GM11168 (cell line): ENCODE measurements around the gene ANKRD33B.

Source experiments
- in situ Hi-C: fragments of 300-500 bp; cut with MboI; formaldehyde crosslinking; loops from one replicate; pipeline ENCODE4 v1.12.0; 2022; ENCODE audit warnings: low sequenced_read_pairs; ENCODE audit not compliant: unreplicated experiment

Gene ANKRD33B

DNA sequence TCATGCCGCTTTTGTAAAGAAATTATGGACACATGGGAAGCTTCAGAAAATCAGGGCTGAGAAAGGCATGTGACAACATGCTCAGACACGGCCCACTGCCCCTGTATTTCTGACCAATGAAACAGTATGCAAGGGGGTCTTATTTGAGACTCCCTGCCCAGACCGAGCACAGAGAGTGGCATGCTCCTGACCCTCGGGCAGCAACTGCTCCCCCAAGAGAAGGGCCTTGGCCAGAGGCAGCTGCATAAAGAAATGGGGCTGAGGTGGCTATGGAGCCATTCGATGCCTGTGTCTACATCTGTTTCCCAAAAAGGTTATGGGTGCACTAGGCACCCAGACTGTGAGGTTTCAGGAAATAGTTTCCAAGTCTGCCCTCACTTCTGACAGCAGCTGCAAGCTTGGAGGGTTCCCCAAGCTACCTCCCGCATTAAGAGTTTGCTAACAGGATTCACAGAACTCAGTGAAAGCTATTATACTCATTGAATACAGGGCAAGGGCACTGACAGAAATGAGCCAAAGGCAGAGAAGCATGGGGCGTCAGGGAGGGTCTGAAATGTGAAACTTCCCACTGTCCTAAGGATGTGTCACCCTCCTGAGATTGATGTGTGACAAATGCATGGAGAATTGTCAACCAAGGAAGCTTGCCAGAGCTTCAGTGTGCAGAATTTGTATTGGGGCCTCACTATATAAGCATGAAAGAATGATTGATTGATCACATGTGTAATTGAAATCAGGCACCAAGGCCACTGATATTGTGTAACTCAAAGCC is 102.8 kb downstream of the ANKRD33B start:
- in situ Hi-C loops = no loop called here

DNA sequence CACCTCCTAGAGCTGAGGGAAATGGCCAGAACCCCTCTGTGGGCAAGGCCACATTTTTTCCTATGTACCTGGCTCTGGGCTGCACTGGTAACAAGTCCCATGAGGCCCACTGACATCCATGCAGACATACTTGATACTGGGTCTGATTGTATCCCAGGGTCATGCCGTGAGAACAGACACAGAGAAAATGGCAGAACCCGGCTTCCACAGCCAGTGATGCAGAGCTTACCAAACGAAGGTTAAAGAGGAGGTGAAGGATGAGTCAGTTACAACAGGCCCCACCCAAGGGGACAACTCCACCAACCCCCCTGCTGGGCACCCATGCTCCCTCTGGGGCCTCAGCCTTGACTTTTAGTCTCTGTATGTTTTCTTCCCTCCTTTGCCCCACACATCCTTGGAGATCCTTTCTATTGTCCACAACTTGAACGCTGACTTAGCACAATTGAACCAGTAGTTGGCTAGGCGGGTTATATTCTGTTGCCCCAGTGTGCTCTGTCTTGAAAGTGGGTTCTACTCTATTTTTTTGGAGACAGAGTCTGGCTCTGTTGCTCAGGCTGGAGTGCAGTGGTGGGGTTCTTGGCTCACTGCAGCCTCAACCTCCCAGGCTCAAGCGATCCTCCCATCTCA is 103.7 kb downstream of the ANKRD33B start:
- in situ Hi-C loops = no loop called here

DNA sequence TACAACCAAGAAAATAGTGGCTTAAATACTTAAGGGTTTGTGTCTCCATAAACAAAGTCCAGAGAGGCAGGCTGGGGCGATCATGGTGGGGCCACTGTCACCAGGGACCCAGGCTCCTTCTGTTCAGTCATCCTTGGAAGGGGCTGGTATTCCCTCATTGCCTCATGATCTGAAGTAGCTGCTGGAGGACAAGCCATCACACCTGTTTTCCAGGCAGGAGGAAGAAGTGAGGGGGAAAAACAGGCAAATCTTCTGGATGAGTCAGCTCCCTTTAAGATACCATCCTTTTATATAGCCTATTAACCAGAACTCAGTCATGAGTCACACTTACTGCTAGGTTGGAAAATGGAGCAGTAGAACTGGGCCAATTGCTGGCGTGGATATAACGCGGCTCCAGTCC is 104.8 kb downstream of the ANKRD33B start:
- in situ Hi-C loops = no loop called here

DNA sequence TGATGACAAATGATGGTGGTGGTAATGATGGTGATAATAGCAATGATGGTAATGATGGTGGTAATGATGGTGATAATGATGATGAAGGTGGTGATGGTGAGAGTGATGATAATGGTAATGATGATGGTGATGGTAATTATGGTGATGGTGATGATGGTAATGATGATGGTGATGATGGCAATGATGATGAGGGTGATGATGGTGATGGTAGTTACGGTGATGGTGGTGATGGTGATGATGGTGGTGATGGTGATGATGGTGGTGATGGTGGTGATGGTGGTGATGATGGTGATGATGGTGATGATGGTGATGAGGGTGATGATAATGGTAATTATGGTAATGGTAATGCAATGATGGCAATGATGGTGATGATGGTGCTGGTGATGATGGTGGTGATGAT is 106.1 kb downstream of the ANKRD33B start:
- in situ Hi-C loops = no loop called here

DNA sequence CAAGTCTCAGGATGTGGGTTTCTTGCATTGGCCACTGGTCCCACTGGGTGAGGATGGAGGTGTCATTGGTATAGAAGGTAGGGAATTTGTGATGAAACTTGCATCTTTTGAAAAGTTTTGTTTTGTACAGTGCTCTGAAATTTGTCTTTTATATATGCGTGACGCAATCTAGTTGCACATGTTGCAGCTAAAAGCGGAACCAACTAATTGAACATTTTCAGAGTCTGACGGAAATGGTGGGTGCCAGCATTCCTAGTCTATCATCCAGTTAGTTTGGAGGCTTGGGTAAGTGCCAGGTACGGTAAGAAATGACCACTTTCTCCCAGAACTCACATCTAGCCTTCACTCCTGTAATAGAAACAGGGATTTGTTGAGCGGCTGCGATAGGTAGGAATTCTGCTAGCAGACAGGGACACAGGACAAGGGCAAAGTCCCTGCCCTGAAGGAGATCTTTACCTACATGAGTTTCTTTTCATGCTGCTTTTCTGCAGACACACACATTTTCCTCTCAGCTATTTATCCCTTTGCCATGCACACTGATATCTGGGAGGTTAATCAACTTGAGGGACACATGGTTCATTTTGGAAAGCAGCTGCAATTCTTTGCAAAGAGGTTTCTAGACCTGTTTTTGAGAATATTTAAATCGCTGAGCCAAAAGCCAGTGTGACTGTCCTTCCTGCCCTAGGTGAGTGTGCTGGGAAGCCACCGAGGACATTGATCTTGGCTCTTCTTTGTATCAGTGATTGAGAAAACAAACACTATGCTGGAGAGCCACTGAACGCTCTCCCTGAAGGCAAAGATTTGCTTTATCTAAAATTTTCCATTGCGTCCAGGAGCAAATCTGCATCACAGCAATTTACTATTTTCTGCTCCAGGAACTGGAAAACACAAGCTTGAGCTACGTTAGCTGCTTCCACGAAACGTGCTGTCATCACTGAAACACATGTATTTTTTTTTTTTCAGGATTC is 107.5 kb downstream of the ANKRD33B start:
- in situ Hi-C loops = no loop called here

DNA sequence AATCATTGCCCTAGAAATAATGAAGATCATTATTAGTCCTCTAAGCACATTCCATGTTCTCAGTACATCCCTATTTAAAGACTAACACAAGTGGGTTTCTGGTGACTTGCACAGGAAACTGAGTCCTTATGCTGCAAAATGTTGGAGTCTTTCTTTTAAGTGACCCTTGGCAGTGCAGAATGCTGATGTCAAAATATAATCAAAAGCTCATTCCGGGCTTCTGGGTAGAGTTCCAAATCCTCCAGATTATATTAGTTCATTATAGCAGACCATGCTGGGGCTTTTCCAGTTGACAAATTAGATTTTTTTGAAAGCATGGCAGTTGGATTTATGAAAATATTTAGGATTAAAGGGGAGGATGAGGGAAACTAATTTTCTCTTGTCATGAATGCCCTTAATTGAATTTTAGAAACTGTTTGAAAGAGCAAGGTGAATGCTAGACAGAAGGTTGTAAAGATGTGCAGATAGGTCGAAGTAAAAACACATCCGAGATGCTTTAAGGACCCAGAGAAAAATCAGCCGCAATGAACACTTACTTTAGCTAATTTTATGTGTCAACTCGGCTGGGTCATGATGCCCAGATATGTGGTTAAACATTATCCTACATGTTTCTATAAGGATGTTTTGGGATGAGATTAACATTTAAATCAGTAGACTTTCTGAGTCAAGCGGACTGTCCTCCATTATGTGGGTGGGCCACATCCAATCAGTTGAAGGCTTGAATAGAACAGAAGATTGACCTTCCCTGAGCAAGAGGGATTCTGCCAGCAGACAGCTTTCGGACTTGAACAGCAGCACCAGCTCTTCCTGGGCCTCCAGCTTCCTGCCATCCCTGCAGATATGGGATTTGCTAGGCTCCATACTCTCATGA is 108.5 kb downstream of the ANKRD33B start:
- in situ Hi-C loops = no loop called here

DNA sequence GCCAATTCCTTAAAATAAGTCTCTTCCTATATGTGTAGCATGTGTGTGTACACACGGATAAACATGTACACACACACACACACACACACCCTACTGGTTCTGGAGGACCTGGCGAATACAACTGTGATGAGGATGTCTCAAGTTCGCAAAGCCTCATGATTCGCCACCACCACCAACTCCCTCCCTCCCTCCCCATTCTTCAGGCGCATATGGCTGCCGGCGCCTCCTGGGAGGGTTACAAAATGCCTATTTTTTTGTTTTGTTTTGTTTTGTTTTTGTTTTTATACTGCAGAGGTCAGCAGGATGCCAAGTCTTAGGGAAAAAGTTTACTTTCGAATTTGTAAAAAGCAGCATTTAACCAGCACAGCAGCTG is 109.1 kb downstream of the ANKRD33B start:
- in situ Hi-C loops = no loop called here

DNA sequence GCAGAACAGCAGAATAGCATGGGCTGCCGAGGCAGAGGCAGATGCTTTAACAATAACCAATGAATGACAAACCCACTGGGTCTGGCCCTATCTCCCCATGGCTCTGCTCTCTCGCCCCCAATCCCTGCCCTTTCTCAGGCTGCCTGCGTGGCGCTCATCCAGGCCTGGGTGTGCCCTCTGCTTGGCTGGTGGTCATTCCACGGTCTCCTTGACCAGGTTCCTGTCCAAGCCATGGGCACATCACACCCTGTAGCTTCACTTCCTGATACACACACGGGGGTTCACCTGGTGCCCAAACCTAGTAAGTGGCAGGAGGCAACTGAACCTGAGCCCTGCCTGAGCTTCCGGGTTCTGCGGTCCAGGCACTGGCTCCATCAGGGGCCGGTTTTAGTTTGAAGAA is 109.5 kb downstream of the ANKRD33B start:
- in situ Hi-C loops = no loop called here

DNA sequence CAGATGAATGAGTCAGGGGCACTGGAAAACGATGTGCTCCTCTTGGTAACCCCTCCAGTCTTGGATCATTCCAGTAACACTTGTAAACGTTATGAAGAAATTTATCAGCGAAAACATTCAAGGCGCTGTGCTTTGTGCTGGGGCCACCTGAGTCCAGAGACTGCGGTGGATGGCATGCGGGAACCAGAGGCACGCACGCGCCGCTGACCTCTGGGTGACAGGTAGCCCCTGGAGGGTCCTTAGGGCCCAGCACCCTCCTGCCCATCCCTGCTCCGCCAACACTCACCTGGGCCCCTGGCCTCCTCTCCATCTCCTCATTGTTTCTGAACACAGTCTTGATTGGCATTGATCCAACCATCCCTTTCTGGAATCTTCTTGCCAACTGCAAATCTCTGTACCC is 110.2 kb downstream of the ANKRD33B start:
- in situ Hi-C loops = no loop called here

DNA sequence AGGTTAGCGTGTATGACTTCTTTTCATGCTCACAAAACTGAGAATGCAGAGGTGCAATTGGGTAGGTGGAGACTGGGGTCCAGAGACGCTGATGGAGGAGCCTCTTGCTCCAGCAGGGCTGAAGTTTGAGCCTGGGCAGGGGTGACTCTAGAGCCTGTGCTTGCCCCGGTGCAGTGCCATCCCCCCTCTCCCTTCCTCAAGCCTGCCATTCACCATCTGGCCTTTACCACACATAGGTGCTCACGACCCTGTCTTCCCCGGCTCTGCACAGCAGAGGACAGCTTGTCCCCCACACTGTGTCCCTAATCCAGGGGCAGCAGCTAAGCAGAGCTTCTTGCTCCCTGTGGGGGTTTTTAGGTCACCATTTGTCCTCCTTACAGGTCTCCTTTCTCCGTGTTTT is 110.7 kb downstream of the ANKRD33B start:
- in situ Hi-C loops = no loop called here

DNA sequence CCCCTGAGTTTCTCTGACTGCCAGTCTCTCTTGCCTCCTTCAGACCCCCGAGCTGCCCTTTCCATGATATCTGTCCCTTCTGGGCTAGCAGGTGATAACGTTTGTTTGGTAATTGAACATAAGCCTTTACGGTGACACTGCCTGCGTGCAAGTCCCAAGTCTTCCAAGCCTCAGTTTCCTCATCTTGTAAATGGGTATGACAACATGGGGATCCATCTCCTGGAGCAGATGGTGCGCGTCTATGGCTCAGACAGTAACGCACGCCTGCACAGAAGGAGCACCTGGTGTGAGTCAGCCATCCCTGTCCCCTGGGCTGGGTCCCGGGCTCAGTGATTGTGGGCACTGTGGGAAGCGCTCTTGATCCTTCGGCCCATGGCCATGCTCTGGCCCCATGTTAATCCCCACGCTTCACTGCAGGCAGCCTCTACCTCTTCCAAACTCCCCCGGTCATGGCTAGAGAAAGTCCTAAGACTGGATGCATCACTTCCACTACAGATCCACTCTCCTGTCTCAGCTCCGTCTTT is 111.4 kb downstream of the ANKRD33B start:
- in situ Hi-C loops = no loop called here

DNA sequence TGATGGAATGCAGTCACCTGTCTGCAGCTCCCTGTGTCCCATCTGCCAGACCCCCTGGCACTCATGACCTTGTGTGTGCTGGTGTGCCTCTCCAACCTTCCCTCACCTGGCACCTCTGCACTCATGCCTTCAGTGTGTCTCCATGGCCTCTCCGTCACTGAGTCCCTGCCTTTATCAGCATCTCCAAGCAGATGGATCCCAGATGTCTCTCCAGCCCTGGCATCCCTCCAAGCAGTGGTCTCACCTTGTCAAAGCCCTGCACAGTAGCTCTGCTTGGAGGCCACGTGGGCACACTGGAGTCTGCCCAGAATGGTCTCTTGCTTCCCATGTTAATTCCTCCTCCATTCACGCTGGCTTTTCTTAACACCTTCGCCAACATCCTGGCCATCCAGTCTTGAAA is 112.4 kb downstream of the ANKRD33B start:
- in situ Hi-C loops = no loop called here

DNA sequence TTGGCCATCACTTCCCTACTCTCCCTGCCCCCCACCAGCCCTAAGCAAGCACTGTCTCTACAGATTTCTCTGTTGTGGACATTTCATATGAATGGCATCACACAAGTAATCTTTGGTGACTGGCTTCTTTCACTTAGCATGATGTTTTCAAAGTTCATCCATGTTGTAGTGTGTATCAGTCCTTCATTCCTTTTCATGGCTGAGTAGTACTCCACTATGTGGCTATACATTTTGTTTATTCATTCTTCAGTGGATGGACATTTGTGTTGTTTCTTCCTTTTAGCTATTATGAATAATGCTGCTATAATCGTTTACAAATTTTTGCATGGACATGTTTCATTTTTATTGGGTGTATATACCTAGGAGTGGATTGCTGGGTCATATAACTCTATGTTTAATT is 113.1 kb downstream of the ANKRD33B start:
- in situ Hi-C loops = no loop called here

DNA sequence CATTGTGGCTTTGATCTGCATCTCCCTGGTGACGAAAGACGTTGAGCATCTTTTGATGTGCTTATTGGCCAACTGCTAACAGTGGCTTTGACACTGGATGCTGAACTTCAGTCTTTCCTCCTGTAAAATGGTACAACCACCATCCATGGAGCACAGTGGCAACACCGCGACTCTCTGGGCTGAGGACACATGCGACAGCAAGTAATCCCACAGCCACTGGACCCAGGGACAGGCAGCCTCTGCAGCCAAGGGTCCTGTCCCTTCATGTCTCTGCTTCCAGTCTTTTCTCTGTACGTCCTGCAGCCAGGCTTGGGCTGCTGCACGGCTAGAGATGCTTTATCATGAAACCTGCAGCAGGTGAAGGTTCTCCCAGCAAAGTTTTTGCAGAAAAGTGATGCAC is 113.7 kb downstream of the ANKRD33B start:
- in situ Hi-C loops = no loop called here

DNA sequence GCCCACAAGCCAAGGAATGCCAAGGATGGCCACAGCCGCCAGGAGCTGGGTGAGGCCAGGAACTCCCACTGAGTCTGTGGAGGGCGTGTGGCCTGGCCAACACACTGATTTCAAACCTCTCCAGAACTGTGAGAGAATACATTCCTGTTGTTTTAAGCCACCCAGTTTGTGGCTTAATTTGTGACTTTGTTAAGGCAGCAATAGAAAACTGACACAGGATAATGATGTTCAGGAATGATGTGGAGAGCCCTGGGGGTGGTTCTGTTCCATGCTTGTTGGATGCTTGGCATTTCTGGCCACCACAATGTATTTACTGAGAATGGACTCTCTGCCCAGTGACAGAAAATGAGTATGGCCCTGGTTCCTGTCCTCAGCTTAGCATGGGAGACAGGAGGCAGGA is 114.4 kb downstream of the ANKRD33B start:
- in situ Hi-C loops = no loop called here

DNA sequence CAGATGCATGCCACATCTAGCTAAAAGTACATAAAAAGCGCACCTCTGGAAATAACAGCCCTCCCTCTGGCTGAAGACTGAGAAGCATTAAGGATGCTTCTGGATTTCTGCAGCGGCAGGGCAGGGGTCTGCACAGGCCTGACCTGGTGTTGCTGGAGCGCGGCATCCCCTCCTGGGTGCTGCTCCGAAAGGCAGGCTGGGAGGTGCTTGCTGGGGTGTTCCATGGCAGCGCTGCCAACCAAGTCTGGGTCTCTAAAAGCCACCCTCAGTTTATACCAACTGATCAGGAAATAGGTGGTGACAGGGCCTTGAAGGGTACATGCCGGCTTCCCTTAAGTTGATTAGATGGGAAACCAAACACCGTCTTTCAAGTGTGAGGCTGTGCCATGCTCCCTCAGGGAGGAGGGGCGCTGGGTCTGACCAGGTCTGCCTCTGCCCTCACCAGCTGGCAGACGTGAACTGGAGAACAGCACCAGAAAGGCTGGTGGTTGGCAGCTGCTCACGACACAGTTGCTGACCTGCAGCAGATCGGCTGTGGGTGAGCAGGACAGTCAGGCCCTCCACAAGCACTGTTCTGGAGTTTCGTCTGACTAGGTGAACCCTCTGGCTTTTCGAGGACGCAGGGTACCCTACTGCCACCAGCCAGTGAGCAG is 115.6 kb downstream of the ANKRD33B start:
- in situ Hi-C loops = no loop called here

DNA sequence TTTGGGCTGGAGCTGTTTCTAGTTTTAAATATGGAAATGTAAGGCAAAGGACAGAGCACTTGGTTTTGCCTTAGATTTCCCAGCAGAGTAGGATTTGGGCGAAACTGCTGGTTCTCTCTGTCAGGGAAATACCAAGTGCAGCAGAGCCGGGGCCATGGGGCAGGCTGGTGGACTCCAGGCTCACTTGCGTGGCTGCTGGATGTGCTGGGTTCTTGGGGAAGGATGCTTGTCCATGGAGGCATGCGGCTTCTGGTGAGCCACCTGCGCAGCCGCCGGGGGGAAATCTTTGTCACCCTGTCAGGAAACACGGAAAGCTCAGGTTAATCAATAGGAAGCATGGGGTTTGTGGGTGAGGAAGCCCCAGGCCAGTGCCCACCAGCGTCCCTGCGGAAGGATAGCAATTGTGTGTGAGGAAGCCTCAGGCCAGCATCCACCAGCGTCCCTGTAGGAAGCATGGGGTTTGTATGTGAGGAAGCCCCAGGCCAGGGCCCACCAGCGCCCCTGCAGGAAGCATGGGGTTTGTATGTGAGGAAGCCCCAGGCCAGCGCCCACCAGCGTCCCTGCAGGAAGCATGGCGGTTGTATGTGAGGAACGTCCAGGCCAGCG is 117.1 kb downstream of the ANKRD33B start:
- in situ Hi-C loops = no loop called here

DNA sequence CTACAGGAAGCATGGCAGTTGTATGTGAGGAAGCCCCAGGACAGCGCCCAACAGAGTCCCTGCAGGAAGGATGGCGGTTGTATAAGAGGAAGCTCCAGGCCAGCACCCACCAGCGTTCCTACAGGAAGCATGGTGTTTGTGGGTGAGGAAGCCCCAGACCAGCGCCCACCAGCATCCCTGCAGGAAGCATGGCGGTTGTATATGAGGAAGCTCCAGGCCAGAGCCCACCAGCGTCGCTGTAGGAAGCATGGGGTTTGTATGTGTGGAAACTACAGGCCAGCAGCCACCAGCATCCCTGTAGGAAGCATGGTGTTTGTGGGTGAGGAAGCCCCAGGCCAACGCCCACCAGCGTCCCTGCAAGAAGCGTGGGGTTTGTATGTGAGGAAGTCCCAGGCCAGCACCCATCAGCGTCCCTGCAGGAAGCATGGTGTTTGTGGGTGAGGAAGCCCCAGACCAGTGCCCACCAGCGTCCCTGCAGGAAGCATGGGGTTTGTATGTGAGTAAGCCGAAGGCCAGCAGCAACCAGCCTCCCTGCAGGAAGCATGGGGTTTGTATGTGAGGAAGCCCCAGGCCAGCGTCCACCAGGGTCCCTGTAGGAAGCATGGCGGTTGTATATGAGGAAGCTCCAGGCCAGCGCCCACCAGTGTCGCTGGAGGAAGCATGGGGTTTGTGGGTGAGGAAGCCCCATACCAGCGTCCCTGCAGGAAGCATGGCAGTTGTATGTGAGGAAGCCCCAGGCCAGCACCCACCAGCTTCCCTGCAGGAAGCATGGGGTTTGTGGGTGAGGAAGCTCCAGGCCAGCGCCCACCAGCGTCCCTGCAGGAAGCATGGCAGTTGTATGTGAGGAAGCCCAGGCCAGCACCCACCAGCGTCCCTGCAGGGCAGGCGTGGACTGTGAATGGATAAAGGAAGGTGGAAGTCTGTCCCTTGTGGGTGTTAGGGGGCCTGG is 118.1 kb downstream of the ANKRD33B start:
- in situ Hi-C loops = no loop called here
